Panc1 (cell line): ENCODE data around the gene EMD. TPM values are rescaled to one million over a fixed set of nuclear protein-coding genes. Genes with fewer than 3 reads are reported as not detected.

Experiments
- ATAC-seq: fragments of 200-7000 bp; cut with Tn5 transposase; 2 replicates; pipeline ENCODE4 v1.9.1; 2020; ENCODE audit warnings: mild to moderate bottlenecking, moderate library complexity
- BruUV-seq: library from RNA; stranded (reverse); fragments of 400-500 nt; replicated peaks from 2 replicates; lab custom pipeline; 2021; lab: Mats Ljungman, UMichigan
- CTCF ChIA-PET: fragments of 300-600 bp; sonication (Branson Sonifier 250); formaldehyde crosslinking; loops from one replicate; lab custom pipeline; 2022; ENCODE audit warnings: antibody characterized with exemption; lab: Charles Lee
- POLR2A ChIA-PET: fragments of 300-600 bp; sonication (Branson Sonifier 250); formaldehyde crosslinking; loops from one replicate; lab custom pipeline; 2022; ENCODE audit warnings: antibody characterized with exemption; lab: Charles Lee
- DNase-seq: peaks from one replicate; pipeline ENCODE4 v3.0.0-alpha.2; 2010; ENCODE audit warnings: low read depth, low spot score
- H3K27ac ChIP-seq: 2 replicates; pipeline ENCODE4 v1.5.1; 2011; ENCODE audit warnings: mild to moderate bottlenecking, low read length, inconsistent platforms
- H3K27me3 ChIP-seq: fragments of 200-500 bp; sonication (Bioruptor generic); 2 replicates; pipeline ENCODE4 v1.6.0; 2014; ENCODE audit warnings: low read length, inconsistent platforms; ENCODE audit not compliant: control insufficient read depth, insufficient read depth
- H3K36me3 ChIP-seq: fragments of 200-500 bp; sonication (Bioruptor generic); 2 replicates; pipeline ENCODE4 v1.5.1; 2014; ENCODE audit warnings: inconsistent platforms, mild to moderate bottlenecking, low read length, moderate library complexity; ENCODE audit not compliant: control insufficient read depth, insufficient read depth
- H3K4me1 ChIP-seq: 2 replicates; pipeline ENCODE4 v1.5.1; 2011; ENCODE audit warnings: inconsistent platforms, mild to moderate bottlenecking, low read length, moderate library complexity; ENCODE audit not compliant: control insufficient read depth, insufficient read depth
- H3K4me3 ChIP-seq, 2 experiments: 2 replicates each; pipeline ENCODE4 v1.5.1; 2011 to 2012; ENCODE audit warnings: low read depth in 2 of 2, low read length in 2 of 2, mild to moderate bottlenecking in 2 of 2, inconsistent platforms in 1 of 2, moderate library complexity in 1 of 2
- H3K9me3 ChIP-seq: fragments of 200-500 bp; sonication (Bioruptor generic); 2 replicates; pipeline ENCODE4 v1.5.1; 2014; ENCODE audit warnings: low read depth, mild to moderate bottlenecking, inconsistent platforms, low read length, moderate library complexity; ENCODE audit not compliant: control insufficient read depth, insufficient read depth
- CTCF ChIP-seq: fragments of 450-650 bp; IDR thresholded peaks from 2 replicates; pipeline ENCODE4 v1.5.1; 2017; ENCODE audit warnings: mild to moderate bottlenecking
- POLR2AphosphoS5 ChIP-seq: IDR thresholded peaks from 2 replicates; pipeline ENCODE4 v1.6.1; 2012; ENCODE audit warnings: mild to moderate bottlenecking, low read depth, low read length, moderate library complexity
- SIN3A ChIP-seq: IDR thresholded peaks from 2 replicates; pipeline ENCODE4 v1.6.1; 2012; ENCODE audit warnings: low read depth, mild to moderate bottlenecking, low read length, moderate library complexity, borderline replicate concordance; ENCODE audit not compliant: insufficient read depth
- TCF7L2 ChIP-seq: IDR thresholded peaks from 2 replicates; pipeline ENCODE4 v1.6.1; 2011; ENCODE audit warnings: mild to moderate bottlenecking, low read depth, low read length, inconsistent platforms
- in situ Hi-C: cut with HindIII; loops from 2 replicates; pipeline ENCODE4 v1.10.0; 2016; ENCODE audit warnings: low sequenced_read_pairs, low pct_unique_long_range_greater_than_20kb
- intact Hi-C: fragments of 100-400 bp; cut with micrococcal nuclease; formaldehyde crosslinking; loops from one replicate; pipeline ENCODE4 v1.10.0; 2022; ENCODE audit not compliant: unreplicated experiment
- total RNA-seq: library from RNA; stranded (reverse); gene quantifications from one replicate; pipeline ENCODE4 v1.2.1, GENCODE V29; 2021; ENCODE audit not compliant: unreplicated experiment
- TF ChIP-seq, protein P1 (sequence below), 2 experiments: IDR thresholded peaks; 2 replicates each; pipeline ENCODE4 v1.6.1; 2011 to 2012; ENCODE audit warnings: low read depth in 2 of 2, control low read depth in 1 of 2, low read length in 1 of 2, mild to moderate bottlenecking in 1 of 2, moderate library complexity in 1 of 2; ENCODE audit not compliant: insufficient read depth in 1 of 2

EMD gene
- total RNA-seq, 1 experiment from 2014 or later = 178 TPM

DNA sequence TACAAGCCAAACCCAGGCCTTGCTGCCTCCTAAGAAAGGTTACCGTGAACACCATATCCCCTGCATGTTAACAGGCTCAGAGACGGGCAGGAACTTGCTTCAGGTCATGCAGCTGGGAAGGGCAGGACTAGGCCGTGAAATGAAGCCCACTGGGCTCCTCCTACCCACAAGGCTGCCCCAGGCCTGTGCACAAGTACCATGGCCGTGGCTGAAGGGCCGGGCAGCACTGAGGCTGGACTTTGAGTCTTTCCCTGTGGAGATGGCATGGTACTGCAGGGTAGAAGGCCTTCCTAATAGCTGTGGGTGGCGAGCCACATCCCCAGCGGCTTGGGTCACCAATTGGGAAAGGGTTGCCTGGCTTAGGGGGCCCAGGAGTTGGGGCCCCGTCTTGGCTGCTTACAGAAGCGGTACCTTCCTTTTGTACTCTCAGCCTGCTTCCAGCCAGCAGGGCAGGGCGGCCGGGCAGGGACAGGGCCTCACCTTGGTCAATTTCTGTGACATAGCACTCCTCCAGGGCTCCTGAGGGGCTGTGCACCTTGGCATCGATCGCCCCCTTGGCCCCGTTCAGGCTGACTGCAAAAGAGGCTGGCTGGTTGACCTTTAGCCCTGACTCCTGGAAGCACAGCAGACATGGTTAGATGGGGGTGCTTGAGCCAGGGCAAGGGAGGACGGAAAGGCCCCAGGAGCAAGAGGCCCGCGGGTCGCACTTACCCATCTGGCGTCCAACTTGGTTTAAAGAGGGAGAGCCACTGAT is 28.5 kb upstream of the EMD start:
- no peak overlapping the region for H3K4me3 ChIP-seq
- no peak for TF ChIP-seq POLR2AphosphoS5
- H3K27me3 ChIP-seq = no peaks in the 10 kb centered on the region
- no peak overlapping the region for H3K27ac ChIP-seq
- H3K4me1 ChIP-seq = peaks cover 14% of the 10 kb centered on the region
- intact Hi-C loops = no loop called here
- H3K36me3 ChIP-seq = no peaks in the 10 kb centered on the region; the same call in 1 of the 2 replicates
- DNase-seq = no peak
- ChIA-PET POLR2A (no interaction called here), CTCF (interaction anchor here (0.5 to 0.6 kb wide), 3 partner anchors 23 to 254 kb away, joined by 3 to 7 read pairs (median 5); no protein-coding TSS in a partner anchor)
- no peak for ATAC-seq
- no TSS peak for BruUV-seq
- H3K9me3 ChIP-seq = no peaks in the 10 kb centered on the region
- in situ Hi-C loops = no loop called here

DNA sequence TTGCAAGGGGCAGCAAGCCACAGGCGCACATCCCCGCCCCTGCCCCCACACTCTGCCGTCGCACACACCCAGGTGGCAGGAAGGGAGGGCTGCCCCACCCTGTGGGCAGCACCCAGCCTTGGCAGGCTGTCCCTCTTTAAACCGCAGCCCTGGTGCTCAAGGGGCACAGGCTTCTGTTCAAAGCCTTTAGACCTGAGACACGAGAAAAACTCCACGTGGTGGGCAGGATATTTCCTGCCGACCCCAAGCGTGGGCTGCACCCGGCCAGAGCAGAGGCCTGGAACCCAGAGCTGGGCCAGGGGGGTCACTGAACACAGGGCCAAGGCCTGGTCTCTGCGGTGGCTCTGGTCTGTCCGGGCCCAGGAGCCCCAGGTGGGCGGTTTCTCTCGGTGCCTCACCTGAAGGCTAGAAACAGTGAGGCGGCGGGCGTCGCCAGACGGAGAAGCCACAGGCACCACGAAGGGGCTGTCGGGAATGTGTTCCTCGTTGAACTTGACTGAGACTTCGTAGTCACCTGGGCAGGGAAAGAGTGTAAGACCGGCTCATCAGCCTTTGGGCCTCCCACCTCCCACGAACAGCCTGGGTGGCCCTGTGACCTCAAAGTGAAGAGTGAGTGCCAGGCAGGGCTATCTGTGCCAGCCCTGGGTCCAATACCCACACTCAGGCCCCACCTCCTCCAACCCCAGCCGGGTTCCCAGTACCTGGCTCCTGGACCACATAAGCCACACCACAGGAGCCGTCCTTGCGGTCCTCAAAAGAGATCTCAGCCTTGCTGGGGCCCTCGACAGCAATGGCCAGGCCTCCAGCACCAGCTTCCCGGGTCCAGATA is 27.7 kb upstream of the EMD start:
- BruUV-seq = no TSS peak

More for the DNA sequence above, 27.7 kb upstream of the EMD start:
- TF ChIP-seq SIN3A = no peak
- no peak for TF ChIP-seq TCF7L2
- TF ChIP-seq POLR2AphosphoS5 = peak; percentile 22; the same call in 1 of the 2 replicates
- no peak for TF ChIP-seq CTCF
- TF ChIP-seq, protein P1, sequence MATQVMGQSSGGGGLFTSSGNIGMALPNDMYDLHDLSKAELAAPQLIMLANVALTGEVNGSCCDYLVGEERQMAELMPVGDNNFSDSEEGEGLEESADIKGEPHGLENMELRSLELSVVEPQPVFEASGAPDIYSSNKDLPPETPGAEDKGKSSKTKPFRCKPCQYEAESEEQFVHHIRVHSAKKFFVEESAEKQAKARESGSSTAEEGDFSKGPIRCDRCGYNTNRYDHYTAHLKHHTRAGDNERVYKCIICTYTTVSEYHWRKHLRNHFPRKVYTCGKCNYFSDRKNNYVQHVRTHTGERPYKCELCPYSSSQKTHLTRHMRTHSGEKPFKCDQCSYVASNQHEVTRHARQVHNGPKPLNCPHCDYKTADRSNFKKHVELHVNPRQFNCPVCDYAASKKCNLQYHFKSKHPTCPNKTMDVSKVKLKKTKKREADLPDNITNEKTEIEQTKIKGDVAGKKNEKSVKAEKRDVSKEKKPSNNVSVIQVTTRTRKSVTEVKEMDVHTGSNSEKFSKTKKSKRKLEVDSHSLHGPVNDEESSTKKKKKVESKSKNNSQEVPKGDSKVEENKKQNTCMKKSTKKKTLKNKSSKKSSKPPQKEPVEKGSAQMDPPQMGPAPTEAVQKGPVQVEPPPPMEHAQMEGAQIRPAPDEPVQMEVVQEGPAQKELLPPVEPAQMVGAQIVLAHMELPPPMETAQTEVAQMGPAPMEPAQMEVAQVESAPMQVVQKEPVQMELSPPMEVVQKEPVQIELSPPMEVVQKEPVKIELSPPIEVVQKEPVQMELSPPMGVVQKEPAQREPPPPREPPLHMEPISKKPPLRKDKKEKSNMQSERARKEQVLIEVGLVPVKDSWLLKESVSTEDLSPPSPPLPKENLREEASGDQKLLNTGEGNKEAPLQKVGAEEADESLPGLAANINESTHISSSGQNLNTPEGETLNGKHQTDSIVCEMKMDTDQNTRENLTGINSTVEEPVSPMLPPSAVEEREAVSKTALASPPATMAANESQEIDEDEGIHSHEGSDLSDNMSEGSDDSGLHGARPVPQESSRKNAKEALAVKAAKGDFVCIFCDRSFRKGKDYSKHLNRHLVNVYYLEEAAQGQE (IDR thresholded peaks at IDR 0.05; ENCODE audit: insufficient read depth in 1 of 2, low read depth in 2 of 2, low read length in 1 of 2) = no peak
- no peaks in the 10 kb centered on the region for H3K27me3 ChIP-seq
- H3K4me1 ChIP-seq = peaks cover 14% of the 10 kb centered on the region
- ATAC-seq (no peak), DNase-seq (no peak)
- H3K27ac ChIP-seq = no peak overlapping the region
- intact Hi-C loops = no loop called here
- H3K9me3 ChIP-seq = no peaks in the 10 kb centered on the region
- H3K36me3 ChIP-seq = no peaks in the 10 kb centered on the region; the same call in 1 of the 2 replicates
- H3K4me3 ChIP-seq = no peak overlapping the region
- in situ Hi-C loops = no loop called here
- CTCF ChIA-PET = interaction anchor here (0.5 to 0.6 kb wide), 3 partner anchors 22 to 255 kb away, joined by 3 to 7 read pairs (median 5); no protein-coding TSS in a partner anchor
- POLR2A ChIA-PET = no interaction called here
